Measurements from ENCODE around the gene FHIT.
"Not testable (repeated sequence)": the region's sequence is repeated elsewhere in the genome, so short reads cannot be mapped to it uniquely, and the experiment has no call there.

The FHIT gene

GRCh38 chr3:61108247-61109019, 142.8 kb downstream of the FHIT start:
- no peak for DNase-seq

GRCh38 chr3:61094608-61095007, 156.6 kb downstream of the FHIT start:
- DNase-seq = no peak

- DNase-seq = no peak
Observed at GRCh38 chr3:61093364-61093763, 157.9 kb downstream of the FHIT start.

- no peak for DNase-seq
Observed at GRCh38 chr3:61092870-61093269, 158.4 kb downstream of the FHIT start.

- no peak for DNase-seq
Observed at GRCh38 chr3:61090389-61091169, 160.7 kb downstream of the FHIT start.

- DNase-seq = no peak
Observed at GRCh38 chr3:61087465-61087864, 163.8 kb downstream of the FHIT start.

- DNase-seq = no peak
Observed at GRCh38 chr3:61081554-61081953, 169.7 kb downstream of the FHIT start.

GRCh38 chr3:61080737-61081445, 170.4 kb downstream of the FHIT start:
- DNase-seq = no peak

- DNase-seq = no peak
Observed at GRCh38 chr3:61078048-61078752, 173.1 kb downstream of the FHIT start.

GRCh38 chr3:61077551-61077950, 173.7 kb downstream of the FHIT start:
- DNase-seq = no peak

- DNase-seq = no peak
Observed at GRCh38 chr3:61074783-61075182, 176.5 kb downstream of the FHIT start.

- no peak for DNase-seq
Observed at GRCh38 chr3:61073566-61074165, 177.6 kb downstream of the FHIT start.

GRCh38 chr3:61068084-61068483, 183.2 kb downstream of the FHIT start:
- DNase-seq = no peak

GRCh38 chr3:61066800-61067199, 184.5 kb downstream of the FHIT start:
- DNase-seq = no peak

- not testable (repeated sequence) for DNase-seq
Observed at GRCh38 chr3:61066222-61066621, 185.0 kb downstream of the FHIT start.

- no peak for DNase-seq
Observed at GRCh38 chr3:61065451-61066011, 185.7 kb downstream of the FHIT start.

GRCh38 chr3:61061092-61061723, 190.0 kb downstream of the FHIT start:
- no peak for DNase-seq

- DNase-seq = no peak
Observed at GRCh38 chr3:61060411-61060861, 190.8 kb downstream of the FHIT start.

- no peak for DNase-seq
Observed at GRCh38 chr3:61058836-61059235, 192.4 kb downstream of the FHIT start.

GRCh38 chr3:61057464-61057863, 193.8 kb downstream of the FHIT start:
- DNase-seq = no peak

GRCh38 chr3:61055447-61055846, 195.8 kb downstream of the FHIT start:
- no peak for DNase-seq
